ENCODE data around the gene LY6G6C.

DNA sequence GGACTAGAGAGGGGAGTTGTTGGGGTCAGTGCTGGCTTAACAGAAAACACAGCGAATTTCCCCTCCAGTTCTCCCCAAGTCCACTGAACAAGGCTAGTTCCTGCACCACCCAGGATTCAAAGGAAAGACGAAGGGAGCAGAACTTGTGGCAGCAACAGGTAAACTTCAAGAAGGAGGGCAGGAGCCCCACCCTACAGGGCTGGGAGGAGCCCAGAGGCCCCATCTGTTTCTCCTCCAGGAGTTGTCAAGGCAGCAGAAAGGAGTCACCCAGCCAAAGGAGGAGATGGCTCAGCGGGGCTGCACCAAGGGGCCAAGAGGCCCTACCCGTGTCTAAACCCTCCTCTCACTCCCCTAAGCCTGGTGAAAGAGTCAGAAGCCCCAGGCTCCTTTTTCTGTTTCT is 42.7 kb upstream of the LY6G6C start:
- no peak for TF ChIP-seq POLR2A (IDR thresholded peaks at IDR 0.05)
- TF ChIP-seq, protein P1, sequence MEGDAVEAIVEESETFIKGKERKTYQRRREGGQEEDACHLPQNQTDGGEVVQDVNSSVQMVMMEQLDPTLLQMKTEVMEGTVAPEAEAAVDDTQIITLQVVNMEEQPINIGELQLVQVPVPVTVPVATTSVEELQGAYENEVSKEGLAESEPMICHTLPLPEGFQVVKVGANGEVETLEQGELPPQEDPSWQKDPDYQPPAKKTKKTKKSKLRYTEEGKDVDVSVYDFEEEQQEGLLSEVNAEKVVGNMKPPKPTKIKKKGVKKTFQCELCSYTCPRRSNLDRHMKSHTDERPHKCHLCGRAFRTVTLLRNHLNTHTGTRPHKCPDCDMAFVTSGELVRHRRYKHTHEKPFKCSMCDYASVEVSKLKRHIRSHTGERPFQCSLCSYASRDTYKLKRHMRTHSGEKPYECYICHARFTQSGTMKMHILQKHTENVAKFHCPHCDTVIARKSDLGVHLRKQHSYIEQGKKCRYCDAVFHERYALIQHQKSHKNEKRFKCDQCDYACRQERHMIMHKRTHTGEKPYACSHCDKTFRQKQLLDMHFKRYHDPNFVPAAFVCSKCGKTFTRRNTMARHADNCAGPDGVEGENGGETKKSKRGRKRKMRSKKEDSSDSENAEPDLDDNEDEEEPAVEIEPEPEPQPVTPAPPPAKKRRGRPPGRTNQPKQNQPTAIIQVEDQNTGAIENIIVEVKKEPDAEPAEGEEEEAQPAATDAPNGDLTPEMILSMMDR (IDR thresholded peaks at IDR 0.05): no peak
- no peak for TF ChIP-seq POLR2AphosphoS5 (IDR thresholded peaks at IDR 0.05)

Data from sigmoid colon (tissue), 4 donors.